ENCODE results near the gene MOB3B.
"Not testable (repeated sequence)": the region's sequence is repeated elsewhere in the genome, so short reads cannot be mapped to it uniquely, and the experiment has no call there.

Gene MOB3B

DNA sequence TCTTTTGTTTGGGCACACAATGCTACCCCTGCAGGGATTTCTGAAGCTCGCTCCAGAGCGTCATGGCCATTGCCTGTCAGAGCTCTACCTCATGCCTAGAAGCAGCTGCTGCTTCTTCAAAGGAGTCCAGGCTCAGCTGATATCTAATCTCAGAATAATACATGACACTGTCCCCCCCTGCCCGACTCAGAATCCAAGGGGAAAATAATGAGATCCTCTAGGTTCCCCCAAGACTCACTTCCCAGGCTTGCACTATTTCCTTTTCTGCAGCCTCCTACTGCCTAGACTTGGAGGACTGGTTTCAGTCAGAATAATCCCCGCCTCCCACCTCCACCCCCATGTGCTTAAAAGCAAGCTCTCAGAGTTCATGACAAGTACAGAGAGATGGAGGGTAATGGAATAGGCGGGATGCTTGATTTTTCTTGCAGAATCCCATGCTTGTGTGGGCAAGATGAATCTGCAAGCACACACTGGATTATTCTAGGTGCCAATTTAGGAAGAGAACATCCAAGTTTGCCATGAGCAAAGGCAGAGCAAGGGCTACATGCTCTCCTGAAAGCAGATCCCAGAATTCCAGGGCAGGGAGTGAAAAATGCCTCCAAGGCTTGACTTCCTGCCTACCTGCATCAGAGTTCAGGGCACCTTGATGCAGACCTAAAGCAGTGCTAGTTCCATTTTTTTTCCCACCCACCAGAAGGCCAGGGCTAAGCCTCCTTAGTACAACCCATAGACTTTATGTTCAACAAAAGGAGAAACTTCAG, 102.9 kb downstream of the MOB3B start:
- no peak overlapping the region for H3K4me3 Mint-ChIP-seq
- H3K9me3 Mint-ChIP-seq = no peaks in the 10 kb centered on the region
- DNase-seq = no peak
- TF ChIP-seq, protein P1, sequence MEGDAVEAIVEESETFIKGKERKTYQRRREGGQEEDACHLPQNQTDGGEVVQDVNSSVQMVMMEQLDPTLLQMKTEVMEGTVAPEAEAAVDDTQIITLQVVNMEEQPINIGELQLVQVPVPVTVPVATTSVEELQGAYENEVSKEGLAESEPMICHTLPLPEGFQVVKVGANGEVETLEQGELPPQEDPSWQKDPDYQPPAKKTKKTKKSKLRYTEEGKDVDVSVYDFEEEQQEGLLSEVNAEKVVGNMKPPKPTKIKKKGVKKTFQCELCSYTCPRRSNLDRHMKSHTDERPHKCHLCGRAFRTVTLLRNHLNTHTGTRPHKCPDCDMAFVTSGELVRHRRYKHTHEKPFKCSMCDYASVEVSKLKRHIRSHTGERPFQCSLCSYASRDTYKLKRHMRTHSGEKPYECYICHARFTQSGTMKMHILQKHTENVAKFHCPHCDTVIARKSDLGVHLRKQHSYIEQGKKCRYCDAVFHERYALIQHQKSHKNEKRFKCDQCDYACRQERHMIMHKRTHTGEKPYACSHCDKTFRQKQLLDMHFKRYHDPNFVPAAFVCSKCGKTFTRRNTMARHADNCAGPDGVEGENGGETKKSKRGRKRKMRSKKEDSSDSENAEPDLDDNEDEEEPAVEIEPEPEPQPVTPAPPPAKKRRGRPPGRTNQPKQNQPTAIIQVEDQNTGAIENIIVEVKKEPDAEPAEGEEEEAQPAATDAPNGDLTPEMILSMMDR (IDR thresholded peaks at IDR 0.05) = no peak
- H3K27ac Mint-ChIP-seq = no peak overlapping the region
- H3K27me3 Mint-ChIP-seq (ENCODE audit: low read depth, poor library complexity) = peaks cover 7% of the 10 kb centered on the region
- H3K36me3 Mint-ChIP-seq (ENCODE audit: low read depth) = peaks cover 7% of the 10 kb centered on the region
- H3K4me1 Mint-ChIP-seq = peaks cover 81% of the 10 kb centered on the region

DNA sequence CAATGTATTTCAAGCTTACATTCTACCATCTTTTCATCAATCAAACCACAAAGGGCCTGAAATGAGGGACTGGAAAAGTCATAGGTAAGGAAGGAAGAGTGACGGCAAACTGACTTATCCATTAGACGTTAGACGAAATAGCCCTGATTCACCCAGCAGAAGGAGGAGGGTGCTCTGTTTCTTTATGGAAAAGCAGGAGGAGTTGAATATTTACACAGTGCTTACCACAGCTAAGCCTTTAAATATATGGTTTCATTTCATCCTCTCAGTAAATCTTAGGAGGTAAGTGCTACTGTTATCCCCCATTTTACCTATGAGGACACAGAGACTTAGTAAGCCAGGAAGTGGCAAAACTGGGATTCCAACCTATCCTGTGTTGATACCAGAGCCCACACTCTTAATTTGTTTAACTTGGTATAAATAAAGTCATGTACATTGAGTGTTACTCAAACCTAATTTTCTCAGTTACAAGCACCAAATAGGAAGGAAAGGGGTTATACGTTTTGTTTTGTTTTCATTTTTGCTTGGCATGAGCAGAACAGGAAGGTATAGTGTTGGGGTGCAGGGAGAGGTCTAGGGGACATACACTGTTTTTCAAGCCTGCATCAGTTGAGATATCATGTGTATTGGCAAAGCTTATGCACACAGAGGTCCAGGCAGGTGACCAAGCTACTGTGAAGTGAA, 103.6 kb downstream of the MOB3B start:
- DNase-seq = no peak
- TF ChIP-seq, protein P1 (IDR thresholded peaks at IDR 0.05) = no peak
- Mint-ChIP-seq H3K27ac (no peak overlapping the region), H3K36me3 (ENCODE audit: low read depth) (peaks cover 11% of the 10 kb centered on the region), H3K27me3 (ENCODE audit: low read depth, poor library complexity) (peaks cover 7% of the 10 kb centered on the region), H3K4me1 (peaks cover 74% of the 10 kb centered on the region), H3K4me3 (no peak overlapping the region), H3K9me3 (no peaks in the 10 kb centered on the region)

DNA sequence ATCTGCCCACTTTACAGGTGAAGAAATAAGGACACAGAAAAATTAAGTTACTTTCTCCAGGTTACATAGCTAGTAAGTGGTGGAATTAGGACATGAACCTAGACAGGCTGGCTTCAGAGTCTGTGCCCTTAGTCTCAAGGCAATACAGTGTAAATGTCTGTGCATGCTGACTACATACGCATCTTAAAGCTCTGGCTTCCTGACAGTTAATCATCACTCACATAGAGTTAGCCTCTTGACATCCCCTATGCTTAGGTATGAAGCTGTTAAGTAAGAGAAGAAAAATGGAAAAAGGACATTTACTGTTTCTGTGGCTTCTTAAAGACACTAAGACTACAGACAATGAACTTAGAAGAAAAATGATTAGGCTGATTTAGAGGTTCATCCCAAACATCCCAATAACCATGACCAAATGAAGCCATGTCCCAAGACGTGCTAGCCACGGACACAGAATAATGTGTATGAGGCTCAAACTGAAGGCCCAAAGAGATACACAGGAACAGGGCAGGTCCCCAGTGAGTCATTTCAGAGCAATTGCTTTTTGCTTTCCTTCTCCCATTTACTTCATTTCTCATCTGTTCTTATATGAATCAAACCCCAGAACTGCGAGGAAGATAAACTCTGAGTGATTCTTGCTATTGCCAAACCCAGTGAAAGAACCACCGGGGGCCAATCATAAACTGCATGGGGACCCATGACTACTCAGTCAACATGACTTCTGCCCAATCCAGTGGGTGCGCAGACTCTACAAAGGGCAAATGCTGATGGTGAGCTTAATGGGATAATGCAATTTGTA, 105.5 kb downstream of the MOB3B start:
- no peak for DNase-seq
- Mint-ChIP-seq H3K4me3 (no peak overlapping the region), H3K27ac (no peak overlapping the region), H3K4me1 (peaks cover 55% of the 10 kb centered on the region), H3K9me3 (peaks cover 15% of the 10 kb centered on the region), H3K27me3 (ENCODE audit: low read depth, poor library complexity) (peaks cover 2% of the 10 kb centered on the region), H3K36me3 (ENCODE audit: low read depth) (peaks cover 28% of the 10 kb centered on the region)
- TF ChIP-seq, protein P1 (IDR thresholded peaks at IDR 0.05) = no peak

DNA sequence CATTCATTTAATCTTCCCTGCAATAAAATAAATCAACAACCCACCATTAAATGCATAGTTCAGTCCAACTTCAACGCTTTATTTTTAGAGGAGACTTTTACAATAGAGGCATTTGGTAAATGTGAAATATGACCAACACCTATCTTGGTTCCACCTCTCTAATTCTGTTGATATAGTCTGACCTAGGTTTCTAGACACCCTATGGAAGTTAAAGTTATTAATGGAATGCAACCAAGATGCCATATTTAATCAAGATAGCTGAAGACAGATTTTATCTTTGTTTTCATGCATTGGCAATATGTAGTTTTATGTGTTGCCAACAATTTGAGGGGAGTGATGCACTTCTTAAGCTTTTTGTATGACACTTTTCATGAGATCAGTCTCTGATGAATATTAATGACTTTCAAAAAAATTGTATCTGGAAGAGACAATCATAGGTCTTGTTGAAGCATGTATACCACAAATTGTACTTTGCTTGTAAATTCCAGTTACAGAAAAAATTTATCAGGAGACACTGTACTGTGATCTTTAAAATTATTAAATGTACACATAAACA, 107.3 kb downstream of the MOB3B start:
- H3K27ac Mint-ChIP-seq = no peak overlapping the region

DNA sequence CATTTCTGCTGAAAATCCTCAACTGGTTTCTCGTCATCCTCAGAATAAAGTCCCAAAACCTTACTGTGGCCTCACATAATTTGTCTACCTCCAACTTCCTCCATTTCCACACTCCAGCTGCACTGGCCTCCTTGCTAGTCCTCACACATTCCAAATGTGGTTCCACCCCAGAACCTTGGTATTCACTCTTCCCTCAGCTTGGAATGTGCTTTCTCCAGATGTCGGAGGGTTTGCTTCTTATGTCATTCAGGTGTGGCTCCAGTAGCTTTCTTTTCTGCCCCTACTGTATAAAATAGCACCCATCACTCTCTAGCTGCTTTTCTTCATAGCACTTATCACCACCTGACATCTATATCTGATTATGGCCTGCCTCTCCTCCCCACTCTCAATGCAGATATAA, 108.0 kb downstream of the MOB3B start:
- H3K9me3 Mint-ChIP-seq = peaks cover 41% of the 10 kb centered on the region
- no peak for DNase-seq
- TF ChIP-seq, protein P1 (IDR thresholded peaks at IDR 0.05) = no peak
- H3K4me3 Mint-ChIP-seq = no peak overlapping the region
- H3K27ac Mint-ChIP-seq = no peak overlapping the region
- H3K27me3 Mint-ChIP-seq (ENCODE audit: low read depth, poor library complexity) = peaks cover 2% of the 10 kb centered on the region
- peaks cover 47% of the 10 kb centered on the region for H3K36me3 Mint-ChIP-seq (ENCODE audit: low read depth)
- H3K4me1 Mint-ChIP-seq = peaks cover 30% of the 10 kb centered on the region

More for the DNA sequence above, 107.3 kb downstream of the MOB3B start:
- TF ChIP-seq, protein P1 (IDR thresholded peaks at IDR 0.05) = no peak
- no peak for DNase-seq
- Mint-ChIP-seq H3K4me1 (peaks cover 38% of the 10 kb centered on the region), H3K36me3 (ENCODE audit: low read depth) (peaks cover 42% of the 10 kb centered on the region), H3K9me3 (peaks cover 33% of the 10 kb centered on the region), H3K4me3 (no peak overlapping the region), H3K27me3 (ENCODE audit: low read depth, poor library complexity) (peaks cover 2% of the 10 kb centered on the region)

DNA sequence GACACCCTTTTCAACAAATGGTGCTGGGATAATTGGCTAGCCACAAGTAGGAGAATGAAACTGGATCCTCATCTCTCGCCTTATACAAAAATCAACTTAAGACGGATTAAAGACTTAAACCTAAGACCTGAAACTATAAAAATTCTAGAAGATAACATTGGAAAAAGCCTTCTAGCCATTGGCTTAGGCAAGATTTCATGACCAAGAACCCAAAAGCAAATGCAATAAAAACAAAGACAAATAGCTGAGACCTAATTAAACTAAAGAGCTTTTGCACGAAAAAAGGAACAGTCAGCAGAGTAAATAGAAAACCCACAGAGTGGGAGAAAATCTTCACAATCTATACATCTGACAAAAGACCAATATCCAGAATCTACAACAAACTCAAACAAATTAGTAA, 110.1 kb downstream of the MOB3B start:
- H3K36me3 Mint-ChIP-seq (ENCODE audit: low read depth) = peaks cover 54% of the 10 kb centered on the region
- H3K4me3 Mint-ChIP-seq; H3K27me3 Mint-ChIP-seq (ENCODE audit: low read depth, poor library complexity); DNase-seq; H3K27ac Mint-ChIP-seq: not testable (repeated sequence)
- H3K9me3 Mint-ChIP-seq = peaks cover 45% of the 10 kb centered on the region
- H3K4me1 Mint-ChIP-seq = peaks cover 12% of the 10 kb centered on the region

All from nephron progenitor cell (in vitro differentiated cells).